ENCODE results near the gene LEPROT.

The LEPROT gene

DNA sequence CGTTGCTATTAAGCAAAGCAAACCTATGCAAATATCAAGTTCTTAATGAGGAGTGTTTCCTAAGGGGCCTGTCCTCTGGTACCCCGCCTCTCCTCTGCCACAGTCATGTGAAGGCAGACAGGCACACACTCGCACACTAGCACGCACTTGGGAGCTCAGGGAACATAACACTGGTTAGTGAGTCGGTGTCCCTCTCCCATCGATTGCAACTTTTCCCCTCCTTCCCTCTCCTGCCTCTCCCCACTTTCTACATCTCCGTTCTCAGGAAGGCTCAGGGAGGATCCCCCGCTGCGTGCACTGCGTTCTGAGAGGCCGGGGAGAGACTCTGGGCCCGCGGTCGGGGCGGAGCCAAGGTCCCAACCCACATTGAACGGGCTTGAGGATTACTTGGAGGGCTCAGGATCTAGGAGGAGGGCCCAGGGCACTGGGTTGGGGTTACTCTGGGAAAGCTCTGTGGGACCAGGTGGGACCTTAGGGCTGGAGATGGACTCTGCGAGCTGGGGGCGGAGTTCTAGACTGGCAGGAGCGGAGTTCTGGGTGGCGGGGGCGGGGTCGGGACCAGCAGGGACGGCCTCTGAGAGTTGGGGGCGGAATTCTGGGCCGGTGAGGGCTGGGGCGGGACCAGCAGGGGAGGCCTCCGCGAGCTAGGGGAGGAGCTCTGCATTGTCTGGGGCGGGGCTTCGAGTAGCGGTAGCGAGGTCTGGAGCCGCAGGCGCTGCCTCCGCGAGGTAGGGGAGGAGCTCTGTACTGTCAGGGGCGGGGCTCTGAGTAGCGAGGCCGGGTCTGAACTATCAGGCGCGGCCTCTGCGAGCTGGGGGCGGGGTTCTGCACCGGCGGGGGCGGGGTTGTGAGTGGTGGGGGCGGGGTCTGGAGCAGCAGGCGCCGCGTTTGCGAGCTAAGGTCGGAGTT lies 533 bp upstream of the LEPROT start:
- intact Hi-C loops (cut with DNase I; ENCODE audit: low total_unique reads) = loop anchor here (10.0 kb wide), 1 partner anchor 155 kb away; no protein-coding TSS in a partner anchor
- DNase-seq = peak; percentile 99
- Histone ChIP-seq H3K9me3 (no peaks in the 10 kb centered on the region), H3K27me3 (no peaks in the 10 kb centered on the region), H3K4me1 (peaks cover 0 to 37% (median 27%) of the 10 kb centered on the region in 4 donors), H3K27ac (peak overlapping the region; percentile 95 to 96), H3K4me3 (peak overlapping the region; percentile 75 to 79), H3K36me3 (no peaks in the 10 kb centered on the region)
- TF ChIP-seq CTCF (IDR thresholded peaks at IDR 0.05) = no peak

DNA sequence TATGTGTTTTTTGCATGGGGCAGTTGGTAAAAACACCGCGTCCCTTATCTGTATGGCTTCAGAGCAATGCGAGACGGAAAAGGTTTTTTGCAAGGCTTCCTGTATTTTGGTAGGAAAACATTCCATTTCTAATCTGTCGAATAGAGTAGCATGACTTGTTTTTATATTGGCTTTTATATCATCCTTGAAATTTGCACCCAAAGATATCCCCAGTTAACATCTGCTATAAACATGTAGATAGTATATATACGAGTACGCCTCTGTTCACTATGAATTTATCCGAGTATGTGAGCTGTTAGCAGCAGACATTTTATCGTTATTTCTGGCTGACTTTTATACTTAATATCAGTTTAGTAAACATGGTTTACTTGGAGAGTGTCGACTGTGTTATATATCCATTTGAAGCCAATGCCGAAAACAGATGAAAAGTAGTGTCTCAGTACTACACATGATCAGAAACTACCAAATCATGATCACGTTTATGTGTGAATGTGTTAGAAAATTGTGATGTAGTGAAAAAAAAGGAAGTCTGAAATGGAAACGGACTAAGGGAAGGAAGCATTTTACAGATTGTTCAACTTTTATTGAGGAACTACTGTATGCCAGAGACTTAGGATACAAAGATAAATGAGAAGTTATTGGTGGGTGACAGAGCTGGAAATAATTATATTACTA lies 1.0 kb downstream of the LEPROT start:
- H3K36me3 ChIP-seq = peaks cover 10 to 14% (median 13%) of the 10 kb centered on the region in 3 donors
- no peaks in the 10 kb centered on the region for H3K27me3 ChIP-seq
- peaks cover 0 to 41% (median 27%) of the 10 kb centered on the region in 4 donors for H3K4me1 ChIP-seq
- intact Hi-C loops (cut with DNase I; ENCODE audit: low total_unique reads) = loop anchor here (10.0 kb wide), 1 partner anchor 157 kb away; no protein-coding TSS in a partner anchor
- DNase-seq = no peak
- peak overlapping the region; percentile 95 to 96 for H3K27ac ChIP-seq
- TF ChIP-seq CTCF (IDR thresholded peaks at IDR 0.05) = no peak
- no peaks in the 10 kb centered on the region for H3K9me3 ChIP-seq
- peak overlapping the region; percentile 75 to 79 for H3K4me3 ChIP-seq

DNA sequence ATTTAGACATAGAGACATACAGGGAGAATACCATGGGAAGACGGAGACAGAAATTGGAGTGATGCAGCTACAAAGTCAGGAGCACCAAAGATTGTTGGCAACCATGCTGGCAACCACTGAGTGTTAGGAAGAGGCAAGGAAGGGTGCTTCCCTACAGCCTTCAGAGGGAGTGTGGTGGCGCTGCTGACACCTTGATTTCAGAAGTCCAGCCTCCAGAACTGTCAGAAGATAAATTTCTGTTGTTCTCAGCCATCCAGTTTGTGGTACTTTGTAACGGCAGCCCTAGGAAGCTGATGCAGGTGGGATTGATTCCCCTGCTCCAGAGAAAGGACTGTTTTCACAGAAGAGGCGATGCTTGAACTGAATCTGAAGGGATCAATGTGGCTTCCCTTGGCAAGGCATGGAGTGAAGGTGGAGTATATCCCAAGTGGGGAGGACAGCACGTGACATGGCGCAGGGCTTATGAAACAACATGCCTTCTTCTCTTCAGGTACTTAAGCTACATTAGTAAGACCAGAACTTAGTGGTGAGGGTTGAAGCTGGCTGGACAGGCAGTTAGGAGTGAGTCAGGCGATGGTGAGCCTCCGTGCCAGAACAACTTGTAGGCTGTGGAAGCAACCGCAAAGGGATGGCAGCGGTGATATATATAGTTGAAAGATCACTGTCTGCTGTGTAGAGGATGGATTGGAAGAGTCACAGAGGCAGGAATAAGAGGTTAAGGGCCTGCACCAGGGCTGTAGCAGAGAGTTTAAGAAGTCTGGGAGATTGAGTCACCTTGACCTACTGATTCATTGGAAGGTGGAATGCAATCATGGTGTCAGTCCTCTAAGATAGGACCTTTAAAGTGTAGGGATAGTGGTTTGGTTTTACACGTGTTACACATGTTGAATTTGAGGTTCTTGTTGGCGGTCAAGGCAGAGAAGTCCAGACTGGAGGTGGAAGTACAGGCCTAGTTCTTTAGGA lies 2.1 kb downstream of the LEPROT start:
- no peak for TF ChIP-seq CTCF (IDR thresholded peaks at IDR 0.05)
- H3K9me3 ChIP-seq = no peaks in the 10 kb centered on the region
- no peaks in the 10 kb centered on the region for H3K27me3 ChIP-seq
- intact Hi-C loops (cut with DNase I; ENCODE audit: low total_unique reads) = loop anchor here (10.0 kb wide), 1 partner anchor 158 kb away; no protein-coding TSS in a partner anchor
- peaks cover 18 to 24% (median 23%) of the 10 kb centered on the region in 3 donors for H3K36me3 ChIP-seq
- peaks cover 0 to 41% (median 27%) of the 10 kb centered on the region in 4 donors for H3K4me1 ChIP-seq
- peak overlapping the region in 1 of 2 donors; percentile 15 for H3K27ac ChIP-seq
- no peak for DNase-seq
- H3K4me3 ChIP-seq = peak overlapping the region; percentile 75 to 79

DNA sequence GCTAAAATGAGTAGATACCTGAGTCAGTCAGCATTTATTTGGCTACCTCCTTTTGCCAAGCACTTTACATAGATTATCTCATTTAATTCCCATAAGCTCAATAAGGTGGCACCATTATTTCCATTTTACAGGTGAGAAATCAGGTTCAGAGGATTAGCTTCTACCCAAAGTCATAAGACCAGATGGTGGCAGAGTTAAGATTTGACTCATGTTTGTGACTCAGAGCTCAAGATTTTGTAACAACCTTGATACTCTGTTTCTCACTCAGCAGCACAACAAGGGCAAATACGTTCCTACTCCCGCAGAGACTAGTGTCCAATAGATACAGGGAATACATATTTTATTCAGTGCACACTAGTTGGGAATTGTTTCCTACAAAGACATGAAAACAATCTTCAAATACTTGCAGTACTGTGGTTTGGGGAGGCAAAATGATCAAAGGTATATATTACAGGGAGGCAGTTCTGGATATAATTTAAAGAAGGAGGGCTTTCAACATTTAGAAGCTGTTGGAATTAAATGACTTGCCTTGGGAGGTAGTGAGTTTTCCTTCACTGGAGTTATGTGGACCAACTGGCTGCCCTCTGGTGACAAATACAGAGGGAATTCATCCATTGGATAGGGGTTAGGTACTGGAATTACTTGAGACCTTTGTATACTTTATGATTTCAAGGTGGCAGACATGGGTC lies 3.6 kb downstream of the LEPROT start:
- Histone ChIP-seq H3K27me3 (no peaks in the 10 kb centered on the region), H3K27ac (peak overlapping the region in 1 of 2 donors; percentile 23), H3K36me3 (peaks cover 18 to 30% (median 26%) of the 10 kb centered on the region in 3 donors), H3K4me3 (no peak overlapping the region), H3K4me1 (peaks cover 0 to 42% (median 28%) of the 10 kb centered on the region in 4 donors), H3K9me3 (no peaks in the 10 kb centered on the region)
- intact Hi-C loops (cut with DNase I; ENCODE audit: low total_unique reads) = loop anchor here (10.0 kb wide), 1 partner anchor 159 kb away; no protein-coding TSS in a partner anchor
- TF ChIP-seq CTCF (IDR thresholded peaks at IDR 0.05) = no peak
- DNase-seq = no peak

Data from tibial artery (tissue), 4 donors.